GM23248 (cell line): ENCODE results near the gene AVPR2. TPM values are rescaled to one million over a fixed set of nuclear protein-coding genes. Genes with fewer than 3 reads are reported as not detected.

Source experiments
- DNase-seq: peaks from one replicate; pipeline ENCODE4 v3.0.0-alpha.2; 2015
- H2AFZ ChIP-seq: fragments of 200-600 bp; sonication (generic); 2 replicates; pipeline ENCODE4 v1.6.1; 2016; ENCODE audit warnings: antibody characterized with exemption
- H3F3A ChIP-seq: fragments of 200-600 bp; sonication (generic); 2 replicates; pipeline ENCODE4 v1.6.1; 2016; ENCODE audit warnings: mild to moderate bottlenecking, antibody characterized with exemption, mixed run types; ENCODE audit not compliant: insufficient read depth
- H3K27ac ChIP-seq: fragments of 200-600 bp; sonication (generic); 2 replicates; pipeline ENCODE4 v1.5.1; 2016; ENCODE audit warnings: mild to moderate bottlenecking
- H3K27me3 ChIP-seq: fragments of 200-600 bp; sonication (generic); replicated peaks from 2 replicates; pipeline ENCODE4 v1.6.1; 2016; ENCODE audit warnings: mild to moderate bottlenecking; ENCODE audit not compliant: insufficient read depth
- H3K36me3 ChIP-seq: fragments of 200-600 bp; sonication (generic); 2 replicates; pipeline ENCODE4 v1.6.1; 2016; ENCODE audit warnings: low read depth, mild to moderate bottlenecking
- H3K4me1 ChIP-seq: fragments of 200-600 bp; sonication (generic); 2 replicates; pipeline ENCODE4 v1.6.1; 2016; ENCODE audit warnings: mild to moderate bottlenecking; ENCODE audit not compliant: insufficient read depth
- H3K4me2 ChIP-seq: fragments of 200-600 bp; sonication (generic); one replicate; pipeline ENCODE4 v1.6.1; 2016; ENCODE audit warnings: mild to moderate bottlenecking; ENCODE audit not compliant: unreplicated experiment
- H3K4me3 ChIP-seq: fragments of 200-600 bp; sonication (generic); 2 replicates; pipeline ENCODE4 v1.5.1; 2016; ENCODE audit warnings: mild to moderate bottlenecking
- H3K79me2 ChIP-seq: fragments of 200-600 bp; sonication (generic); 2 replicates; pipeline ENCODE4 v1.6.1; 2016; ENCODE audit warnings: mild to moderate bottlenecking; ENCODE audit not compliant: insufficient read depth
- H3K9ac ChIP-seq: fragments of 200-600 bp; sonication (generic); 2 replicates; pipeline ENCODE4 v1.6.1; 2016; ENCODE audit warnings: mild to moderate bottlenecking
- H3K9me2 ChIP-seq: fragments of 200-600 bp; sonication (generic); 2 replicates; pipeline ENCODE4 v1.6.1; 2016; ENCODE audit warnings: mixed run types, mild to moderate bottlenecking, moderate library complexity; ENCODE audit not compliant: insufficient read depth
- H3K9me3 ChIP-seq: fragments of 200-600 bp; sonication (generic); one replicate; pipeline ENCODE4 v1.6.1; 2017; ENCODE audit warnings: low read depth
- H4K20me1 ChIP-seq: fragments of 200-600 bp; sonication (generic); 2 replicates; pipeline ENCODE4 v1.6.0; 2016; ENCODE audit not compliant: insufficient read depth
- EZH2 ChIP-seq: fragments of 200-600 bp; sonication (generic); IDR thresholded peaks from 2 replicates; pipeline ENCODE4 v1.6.1; 2018; ENCODE audit warnings: antibody characterized with exemption, mild to moderate bottlenecking; ENCODE audit not compliant: insufficient read depth, poor library complexity, severe bottlenecking
- EZH2phosphoT487 ChIP-seq: fragments of 200-600 bp; sonication (generic); IDR thresholded peaks from 2 replicates; pipeline ENCODE4 v1.6.1; 2018; ENCODE audit warnings: antibody characterized with exemption, moderate library complexity, mild to moderate bottlenecking, low read depth; ENCODE audit not compliant: insufficient read depth
- WGBS, 2 experiments: methylation state at CpG; one replicate each; pipeline ENCODE4 v1.1.6; 2015 to 2017; ENCODE audit warnings: low lambda C conversion rate in 2 of 2, low coverage in 1 of 2; ENCODE audit errors: missing lambda C conversion rate in 2 of 2; 5-methylcytosine and 5-hydroxymethylcytosine counted together
- in situ Hi-C: fragments of 300-500 bp; cut with MboI; formaldehyde crosslinking; loops from 2 replicates; pipeline ENCODE4 v1.15.0; 2020
- polyA plus RNA-seq: library from polyadenylated mRNA; unstranded; fragments of >200 nt; fragmentation: Nextera tagmentation; extraction: Ambion mirVana; gene quantifications from 2 replicates; pipeline ENCODE4 v1.2.1, GENCODE V29; 2016
- total RNA-seq: library from RNA; depleted of rRNA; stranded (reverse); fragments of >200 nt; shearing (Covaris generic); gene quantifications from 2 replicates; pipeline ENCODE4 v1.2.3, GENCODE V29; 2014

AVPR2 gene
- total and polyA plus RNA-seq, 2 experiments from 2014 or later: not detected

- TF ChIP-seq EZH2 (no peak), EZH2phosphoT487 (no peak)
- WGBS, 2 experiments: 80% methylated on average over 6 of the region's 6 CpGs
- Histone ChIP-seq H4K20me1 (no peaks in the 10 kb centered on the region), H3F3A (no peaks in the 10 kb centered on the region), H3K27ac (no peak overlapping the region), H2AFZ (no peak overlapping the region), H3K27me3 (no peaks in the 10 kb centered on the region; the same call in 1 of the 2 replicates), H3K9ac (no peak overlapping the region), H3K4me1 (no peaks in the 10 kb centered on the region), H3K4me3 (no peak overlapping the region), H3K79me2 (no peaks in the 10 kb centered on the region), H3K4me2 (no peak overlapping the region), H3K36me3 (no peaks in the 10 kb centered on the region), H3K9me2 (no peaks in the 10 kb centered on the region), H3K9me3 (no peaks in the 10 kb centered on the region)
- in situ Hi-C loops: no loop called here
- no peak for DNase-seq
Measured at GRCh38 chrX:153889123-153889522, 15.3 kb upstream of the AVPR2 start.

GRCh38 chrX:153897899-153898298 lies 6.6 kb upstream of the AVPR2 start:
- H4K20me1 ChIP-seq: no peaks in the 10 kb centered on the region
- in situ Hi-C loops: no loop called here

GRCh38 chrX:153900831-153901752 lies 3.4 kb upstream of the AVPR2 start:
- Histone ChIP-seq H3K36me3 (no peaks in the 10 kb centered on the region), H3K9me2 (no peaks in the 10 kb centered on the region), H3F3A (no peaks in the 10 kb centered on the region), H3K4me3 (peak overlapping the region; percentile 40; the same call in 1 of the 2 replicates), H3K9me3 (no peaks in the 10 kb centered on the region), H3K79me2 (no peaks in the 10 kb centered on the region), H3K4me1 (0 out of 2 replicates have a peak, but pooled peaks cover 3% of the 10 kb centered on the region), H4K20me1 (no peaks in the 10 kb centered on the region), H3K27ac (no peak overlapping the region), H3K9ac (peak overlapping the region; percentile 25; the same call in 1 of the 2 replicates), H3K27me3 (no peaks in the 10 kb centered on the region), H2AFZ (no peak overlapping the region), H3K4me2 (peak overlapping the region; percentile 28)
- in situ Hi-C loops: no loop called here
- DNase-seq: peak; percentile 89
- TF ChIP-seq EZH2phosphoT487 (no peak), EZH2 (no peak)
- WGBS, 2 experiments: 15 to 17% methylated on average over 11 to 26 of the region's 26 CpGs

More at GRCh38 chrX:153897899-153898298, 6.6 kb upstream of the AVPR2 start:
- H3K36me3 ChIP-seq: no peaks in the 10 kb centered on the region
- H3K4me3 ChIP-seq: no peak overlapping the region
- no peaks in the 10 kb centered on the region for H3K27me3 ChIP-seq
- no peak for TF ChIP-seq EZH2
- TF ChIP-seq EZH2phosphoT487: no peak
- H3K9ac ChIP-seq: no peak overlapping the region
- no peaks in the 10 kb centered on the region for H3K9me2 ChIP-seq
- no peak overlapping the region for H3K27ac ChIP-seq
- no peaks in the 10 kb centered on the region for H3F3A ChIP-seq
- H3K9me3 ChIP-seq: no peaks in the 10 kb centered on the region
- H3K4me2 ChIP-seq: no peak overlapping the region
- H3K79me2 ChIP-seq: no peaks in the 10 kb centered on the region
- no peak overlapping the region for H2AFZ ChIP-seq
- H3K4me1 ChIP-seq: 0 out of 2 replicates have a peak, but pooled peaks cover 3% of the 10 kb centered on the region
- no peak for DNase-seq

GRCh38 chrX:153901753-153902140 lies 2.7 kb upstream of the AVPR2 start:
- no peak overlapping the region for H2AFZ ChIP-seq
- TF ChIP-seq EZH2 (no peak), EZH2phosphoT487 (no peak)
- no peak overlapping the region for H3K4me3 ChIP-seq
- WGBS, 2 experiments: 84 to 98% methylated on average over 6 to 8 of the region's 8 CpGs
- no peaks in the 10 kb centered on the region for H3K9me3 ChIP-seq
- no peak overlapping the region for H3K27ac ChIP-seq
- DNase-seq: no peak
- no peaks in the 10 kb centered on the region for H3K36me3 ChIP-seq
- in situ Hi-C loops: no loop called here
- H3K79me2 ChIP-seq: no peaks in the 10 kb centered on the region
- H3K9ac ChIP-seq: no peak overlapping the region
- H3K9me2 ChIP-seq: no peaks in the 10 kb centered on the region
- no peak overlapping the region for H3K4me2 ChIP-seq
- no peaks in the 10 kb centered on the region for H3F3A ChIP-seq
- H3K27me3 ChIP-seq: no peaks in the 10 kb centered on the region
- H3K4me1 ChIP-seq: 0 out of 2 replicates have a peak, but pooled peaks cover 3% of the 10 kb centered on the region
- no peaks in the 10 kb centered on the region for H4K20me1 ChIP-seq
